Heart right ventricle (tissue), 16 donors: ENCODE data around the gene PFKFB2. TPM values are rescaled to one million over a fixed set of nuclear protein-coding genes. Genes with fewer than 3 reads are reported as not detected.

ENCODE experiments used
- ATAC-seq, 8 donors: fragments of 200-7000 bp; cut with Tn5 transposase; one replicate each; pipeline ENCODE4 v1.9.1; 2020; ENCODE audit warnings: mild to moderate bottlenecking in 8 of 8, moderate library complexity in 8 of 8, moderate number of reproducible peaks in 1 of 8
- DNase-seq, 2 donors: peaks; one replicate each; pipeline ENCODE4 v3.0.0-alpha.2; 2020
- H3K27ac ChIP-seq, 10 donors: fragments of 200-600 bp; sonication (generic) in 2 of 10; one replicate each; pipeline versions ENCODE4 v1.5.0 to v1.8.0; 2020 to 2022; ENCODE audit warnings: mild to moderate bottlenecking in 3 of 10
- H3K27me3 ChIP-seq, 7 donors: fragments of 200-600 bp; one replicate each; pipeline ENCODE4 v1.8.0; 2021 to 2022; ENCODE audit warnings: mild to moderate bottlenecking in 2 of 7
- H3K36me3 ChIP-seq, 9 donors: fragments of 200-600 bp; sonication (generic) in 1 of 9; one replicate each; pipeline versions ENCODE4 v1.5.0 to v1.8.0; 2020 to 2022; ENCODE audit warnings: mild to moderate bottlenecking in 2 of 9
- H3K4me1 ChIP-seq, 9 donors: fragments of 200-600 bp; sonication (generic) in 1 of 9; one replicate each; pipeline versions ENCODE4 v1.5.0 to v1.8.0; 2020 to 2022; ENCODE audit warnings: mild to moderate bottlenecking in 4 of 9
- H3K4me3 ChIP-seq, 10 donors: fragments of 200-600 bp; sonication (generic) in 2 of 10; one replicate each; pipeline versions ENCODE4 v1.5.0 to v1.8.0; 2020 to 2022; ENCODE audit warnings: mild to moderate bottlenecking in 7 of 10, moderate library complexity in 2 of 10
- H3K9me3 ChIP-seq, 11 donors: fragments of 200-600 bp in 10 of 11; sonication (generic) in 2 of 11; one replicate each; pipeline versions ENCODE4 v1.5.0 to v1.8.0; 2013 to 2022; ENCODE audit warnings: mild to moderate bottlenecking in 2 of 11, control low read depth in 1 of 11, moderate library complexity in 1 of 11
- WGBS, 2 donors: extraction: QIAGEN DNeasy Blood & Tissue Kit; methylation state at CpG; one replicate each; pipeline ENCODE4 v1.1.7; 2013; ENCODE audit warnings: inconsistent platforms in 1 of 2; 5-methylcytosine and 5-hydroxymethylcytosine counted together
- intact Hi-C, 10 donors: fragments of 100-400 bp; cut with DNase I; formaldehyde crosslinking; loops; one replicate each; pipeline versions ENCODE4 v1.11.1 to v1.14.2; 2022
- polyA plus RNA-seq, 2 donors: library from polyadenylated mRNA; stranded (reverse); fragments of 200-250 nt; gene quantifications; one replicate each; pipeline ENCODE4 v1.2.3, GENCODE V29; 2013
- total RNA-seq, 10 donors: library from RNA; stranded (reverse); fragmentation: NEBNext Ultra II Directional in 3 of 10; extraction: Animal tissue kit (Norgen Biotek cat#: 25700) in 3 of 10; gene quantifications; one replicate each; pipeline versions ENCODE4 v1.2.1 to v1.2.4, GENCODE V29; 2021 to 2023
- TF ChIP-seq, protein P1 (sequence below), 9 donors: fragments of 200-600 bp; sonication (generic) in 2 of 9; IDR thresholded peaks; one replicate each; pipeline versions ENCODE4 v1.5.0 to v1.8.0; 2021 to 2022; ENCODE audit warnings: antibody characterized with exemption in 9 of 9, mild to moderate bottlenecking in 5 of 9, moderate library complexity in 1 of 9
- donor health status: Arrhythmogenic right ventricular cardiomyopathy.
- donor health status: ischemic (EF 13 %, LVEDD 7.1; RV severe dilation, severe dysfunction).
- donor health status: healthy with polysubstance abuse.
- donor health status: DM: no; HTN: yes; CAD: no.
- donor health status: DM: no; HTN: no; CAD: no.
- donor health status: ischemic (EF 25% LVEDD 6.9; RV normal size, moderate dysfunction).
- donor health status: ischemic (EF 25% LVEDD 5.7; RV mildly dilated, moderate dysfunction).
- donor health status: healthy.
- donor health status: DM: yes; HTN: yes; CAD: no.
- donor health status: Ischemic cardiomyopathy.
- donor health status: ischemic (EF 35%, LVEDD 5.7; RV mildly dilated, moderate dysfunction).
- donor health status: nonischemic (EF 11% LVEDD 7.7; RV severe dilation, severe dysfunction).
- donor health status: DM: yes; HTN: yes; CAD: no.
- donor health status: PGD.
- donor health status: ischemic (EF 29% LVEDD 5.4; RV normal size, mild dysfunction).
- donor health status: nonischemic (EF 23%, LVEDD 6.1; RV moderate dilation, normal function).

The PFKFB2 gene
- total and polyA plus RNA-seq, 12 donors: 5.2 to 161 (median 69.2) TPM

DNA sequence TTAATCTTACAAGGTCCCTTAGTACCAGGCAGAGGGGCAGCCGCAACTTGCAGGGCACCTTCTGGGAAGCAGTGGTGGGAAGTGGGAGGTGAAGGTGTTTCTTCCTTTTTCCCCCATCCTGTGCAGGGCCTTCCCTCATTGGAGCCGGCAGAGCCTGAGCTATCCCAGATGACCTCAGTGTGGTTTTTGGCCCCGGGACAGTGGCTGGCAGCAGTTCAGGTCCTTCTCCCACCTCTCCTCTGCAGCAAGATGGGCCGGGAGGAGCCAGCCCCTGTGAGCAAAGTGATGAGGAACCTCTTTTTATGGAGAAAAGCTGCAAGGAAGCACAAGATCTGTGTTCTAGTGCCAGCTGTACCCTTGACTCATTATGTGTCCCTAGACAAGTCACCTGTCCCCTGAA lies 6.8 kb downstream of the PFKFB2 start:
- intact Hi-C loops: no loop called here
- H3K4me1 ChIP-seq: peaks cover 5 to 73% (median 30%) of the 10 kb centered on the region in 9 donors
- H3K27me3 ChIP-seq: no peaks in the 10 kb centered on the region
- peak overlapping the region in 8 of 10 donors; percentile 11 to 93 (median 54) for H3K27ac ChIP-seq
- WGBS, 2 donors: 34 to 44% methylated on average over 4 of the region's 4 CpGs
- ATAC-seq (no peak), DNase-seq (no peak)
- H3K9me3 ChIP-seq: no peaks in the 10 kb centered on the region
- H3K36me3 ChIP-seq: peaks cover 0 to 59% (median 13%) of the 10 kb centered on the region in 9 donors
- no peak overlapping the region for H3K4me3 ChIP-seq
- TF ChIP-seq, protein P1, sequence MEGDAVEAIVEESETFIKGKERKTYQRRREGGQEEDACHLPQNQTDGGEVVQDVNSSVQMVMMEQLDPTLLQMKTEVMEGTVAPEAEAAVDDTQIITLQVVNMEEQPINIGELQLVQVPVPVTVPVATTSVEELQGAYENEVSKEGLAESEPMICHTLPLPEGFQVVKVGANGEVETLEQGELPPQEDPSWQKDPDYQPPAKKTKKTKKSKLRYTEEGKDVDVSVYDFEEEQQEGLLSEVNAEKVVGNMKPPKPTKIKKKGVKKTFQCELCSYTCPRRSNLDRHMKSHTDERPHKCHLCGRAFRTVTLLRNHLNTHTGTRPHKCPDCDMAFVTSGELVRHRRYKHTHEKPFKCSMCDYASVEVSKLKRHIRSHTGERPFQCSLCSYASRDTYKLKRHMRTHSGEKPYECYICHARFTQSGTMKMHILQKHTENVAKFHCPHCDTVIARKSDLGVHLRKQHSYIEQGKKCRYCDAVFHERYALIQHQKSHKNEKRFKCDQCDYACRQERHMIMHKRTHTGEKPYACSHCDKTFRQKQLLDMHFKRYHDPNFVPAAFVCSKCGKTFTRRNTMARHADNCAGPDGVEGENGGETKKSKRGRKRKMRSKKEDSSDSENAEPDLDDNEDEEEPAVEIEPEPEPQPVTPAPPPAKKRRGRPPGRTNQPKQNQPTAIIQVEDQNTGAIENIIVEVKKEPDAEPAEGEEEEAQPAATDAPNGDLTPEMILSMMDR (IDR thresholded peaks at IDR 0.05): no peak

DNA sequence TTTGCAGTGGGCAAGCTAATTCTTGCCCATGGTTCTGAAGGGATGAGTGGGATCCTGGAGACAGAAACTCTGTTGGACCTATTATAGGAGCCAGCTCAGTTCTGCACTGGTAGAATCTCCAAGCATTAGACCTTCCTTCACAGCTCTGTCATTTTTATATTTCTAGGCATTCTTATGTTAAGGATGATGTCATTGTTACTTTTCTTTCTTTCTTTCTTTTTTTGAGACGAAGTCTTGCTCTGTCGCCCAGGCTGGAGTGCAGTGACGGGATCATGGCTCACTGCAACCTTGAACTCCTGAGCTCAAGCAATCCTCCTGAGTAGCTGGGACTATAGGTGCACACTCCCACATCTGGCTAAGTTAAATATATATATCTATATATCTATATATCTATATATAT lies 7.5 kb downstream of the PFKFB2 start:
- peak overlapping the region in 4 of 10 donors; percentile 17 to 93 (median 78) for H3K27ac ChIP-seq
- H3K9me3 ChIP-seq: no peaks in the 10 kb centered on the region
- ATAC-seq: no peak
- H3K36me3 ChIP-seq: peaks cover 0 to 66% (median 13%) of the 10 kb centered on the region in 9 donors
- no peaks in the 10 kb centered on the region for H3K27me3 ChIP-seq
- intact Hi-C loops: no loop called here
- TF ChIP-seq, protein P1 (IDR thresholded peaks at IDR 0.05): no peak
- no peak overlapping the region for H3K4me3 ChIP-seq
- 78 to 83% methylated on average over 3 of the region's 3 CpGs for WGBS, 2 donors
- no peak for DNase-seq
- peaks cover 5 to 73% (median 29%) of the 10 kb centered on the region in 9 donors for H3K4me1 ChIP-seq

DNA sequence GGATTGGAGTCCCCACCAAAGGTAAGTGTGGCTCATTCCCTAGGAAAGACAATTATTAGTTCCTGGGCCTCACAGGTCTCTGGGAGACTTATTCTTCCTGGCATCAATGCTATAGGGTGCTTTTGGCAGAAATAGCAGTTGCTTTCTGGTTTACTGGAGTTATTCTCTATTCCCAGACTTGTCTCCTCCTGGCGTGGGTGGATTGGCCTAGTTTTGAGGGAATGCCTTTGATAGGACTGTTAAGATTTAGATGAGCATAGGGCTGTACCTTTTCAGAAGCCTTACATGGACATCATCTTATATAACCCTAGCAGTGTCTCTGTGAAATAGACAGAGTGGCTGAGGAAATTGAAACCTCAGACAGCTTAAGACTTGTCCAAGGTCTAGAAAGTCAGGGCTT lies 9.0 kb downstream of the PFKFB2 start:
- H3K9me3 ChIP-seq: no peaks in the 10 kb centered on the region
- TF ChIP-seq, protein P1 (IDR thresholded peaks at IDR 0.05): no peak
- H3K36me3 ChIP-seq: peaks cover 0 to 78% (median 13%) of the 10 kb centered on the region in 9 donors
- ATAC-seq (no peak), DNase-seq (no peak)
- H3K27ac ChIP-seq: peak overlapping the region in 1 of 10 donors; percentile 80
- no peaks in the 10 kb centered on the region for H3K27me3 ChIP-seq
- intact Hi-C loops: no loop called here
- 91 to 92% methylated on average over 1 of the region's 1 CpG for WGBS, 2 donors
- H3K4me1 ChIP-seq: peaks cover 5 to 72% (median 22%) of the 10 kb centered on the region in 9 donors
- no peak overlapping the region for H3K4me3 ChIP-seq

DNA sequence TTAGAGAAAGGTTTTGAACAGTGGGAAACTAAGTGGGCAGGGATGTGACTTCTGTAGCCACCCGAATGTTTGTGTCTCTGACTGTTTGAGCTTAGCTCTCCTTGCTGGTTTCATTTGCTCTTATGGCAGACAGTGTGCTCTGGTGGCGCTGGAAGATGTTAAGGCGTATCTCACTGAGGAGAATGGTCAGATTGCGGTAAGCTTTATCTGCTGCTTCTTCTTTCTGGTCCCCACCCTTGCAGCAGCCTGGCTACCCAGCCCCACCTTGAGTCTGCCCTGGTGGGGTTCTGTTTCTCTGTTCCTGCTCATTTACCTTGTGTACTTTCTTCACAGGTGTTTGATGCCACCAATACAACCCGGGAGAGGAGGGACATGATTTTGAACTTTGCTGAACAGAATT lies 9.9 kb downstream of the PFKFB2 start:
- H3K36me3 ChIP-seq: peaks cover 0 to 82% (median 19%) of the 10 kb centered on the region in 9 donors
- no peak overlapping the region for H3K4me3 ChIP-seq
- no peaks in the 10 kb centered on the region for H3K9me3 ChIP-seq
- peak overlapping the region in 2 of 10 donors; percentile 22 to 80 for H3K27ac ChIP-seq
- WGBS, 2 donors: 95 to 97% methylated on average over 5 of the region's 5 CpGs
- intact Hi-C loops: no loop called here
- no peaks in the 10 kb centered on the region for H3K27me3 ChIP-seq
- TF ChIP-seq, protein P1 (IDR thresholded peaks at IDR 0.05): no peak
- ATAC-seq (no peak), DNase-seq (no peak)
- H3K4me1 ChIP-seq: peaks cover 4 to 70% (median 17%) of the 10 kb centered on the region in 9 donors
